ENCODE results near the gene TMCC1.
"Not testable (repeated sequence)": the region's sequence is repeated elsewhere in the genome, so short reads cannot be mapped to it uniquely, and the experiment has no call there.

TMCC1 gene

DNA sequence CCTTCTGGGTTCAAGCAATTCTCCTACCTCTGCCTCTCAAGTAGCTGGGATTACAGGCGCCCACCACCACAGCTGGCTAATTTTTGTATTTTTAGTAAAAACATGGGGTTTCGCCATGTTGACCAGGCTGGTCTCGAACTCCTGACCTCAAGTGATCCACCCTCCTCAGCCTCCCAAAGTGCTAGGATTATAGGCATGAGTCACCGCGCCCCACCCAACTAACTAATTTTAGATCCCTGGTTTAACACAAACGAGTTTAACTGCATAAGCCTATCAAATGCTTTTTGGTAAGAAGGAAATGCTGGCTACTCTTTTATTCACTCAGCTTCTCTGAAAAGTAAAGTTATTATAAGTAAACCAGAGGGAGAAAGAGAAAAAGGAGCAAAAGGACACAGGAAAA is 61.6 kb downstream of the TMCC1 start:
- not testable (repeated sequence) for DNase-seq

- no peak for DNase-seq
These were observed 62.0 kb downstream of the TMCC1 start for GRCh38 chr3:129831503-129831902.

DNA sequence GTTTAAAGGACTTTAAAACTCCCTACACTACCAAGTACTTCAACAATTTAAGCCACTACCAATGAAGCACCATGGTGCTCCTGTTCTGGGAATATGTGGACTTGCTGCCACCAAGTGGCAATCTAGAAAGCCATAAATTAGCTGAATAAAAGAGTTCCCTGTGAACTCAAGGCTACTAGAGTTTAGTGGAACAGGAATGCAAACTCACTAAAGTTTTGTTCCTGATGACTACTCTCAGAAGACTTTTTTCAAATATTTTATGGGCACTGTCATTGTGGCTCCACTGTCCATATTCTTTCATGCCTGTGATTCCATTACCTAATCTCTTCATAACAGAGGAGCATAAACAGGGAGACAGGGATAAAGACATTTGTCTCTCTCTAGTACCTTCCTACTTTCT is 63.9 kb downstream of the TMCC1 start:
- DNase-seq: peak; percentile 78

- DNase-seq: no peak
These were observed 65.7 kb downstream of the TMCC1 start for GRCh38 chr3:129827765-129828164.

GRCh38 chr3:129824926-129825541 is 68.5 kb downstream of the TMCC1 start:
- peak; percentile 73 for DNase-seq

DNA sequence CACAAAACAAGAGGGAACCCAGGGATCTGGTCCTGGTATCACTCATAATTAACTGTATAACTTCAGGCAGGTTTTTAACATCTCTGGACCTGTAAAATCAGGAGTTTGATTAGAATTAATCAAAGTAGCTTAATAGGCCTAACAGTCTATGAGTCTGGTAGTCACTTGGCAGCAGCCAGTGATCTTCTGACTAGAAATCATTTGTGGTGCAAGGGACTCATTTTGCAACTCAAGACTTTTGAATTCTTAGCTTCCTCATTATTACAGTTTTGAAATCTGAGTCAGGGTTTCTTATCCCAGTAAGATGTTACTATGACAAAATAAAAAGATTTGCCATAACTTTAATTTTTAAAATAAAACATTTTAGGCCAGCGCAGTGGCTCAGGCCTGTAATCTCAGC is 70.8 kb downstream of the TMCC1 start:
- DNase-seq: no peak

GRCh38 chr3:129822241-129822640 is 71.3 kb downstream of the TMCC1 start:
- DNase-seq: no peak

DNA sequence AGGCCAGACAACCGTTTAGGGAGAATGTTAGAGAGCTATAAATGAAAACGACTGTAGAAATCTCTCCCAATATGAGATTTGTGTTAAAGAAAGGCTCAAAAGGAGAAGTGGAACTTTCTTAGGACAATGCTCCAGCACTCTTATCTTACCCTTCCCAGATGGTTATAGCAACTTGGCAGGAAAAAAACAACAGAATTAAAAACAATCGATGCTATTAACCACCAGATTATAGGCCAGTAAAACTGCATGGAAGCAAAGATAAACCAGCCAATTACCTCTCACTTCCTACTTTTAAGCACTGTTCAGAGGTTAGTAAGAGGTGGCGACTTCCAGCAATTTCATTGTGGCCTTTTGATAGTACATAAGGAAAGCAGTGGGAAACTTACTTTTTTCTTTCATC is 72.9 kb downstream of the TMCC1 start:
- peak; percentile 92 for DNase-seq

GRCh38 chr3:129812589-129812988 is 80.9 kb downstream of the TMCC1 start:
- DNase-seq: no peak

- DNase-seq: no peak
These were observed 84.2 kb downstream of the TMCC1 start for GRCh38 chr3:129809297-129809696.

GRCh38 chr3:129796146-129796545 is 97.4 kb downstream of the TMCC1 start:
- no peak for DNase-seq

- DNase-seq: no peak
These were observed 98.1 kb downstream of the TMCC1 start for GRCh38 chr3:129795186-129796010.

DNA sequence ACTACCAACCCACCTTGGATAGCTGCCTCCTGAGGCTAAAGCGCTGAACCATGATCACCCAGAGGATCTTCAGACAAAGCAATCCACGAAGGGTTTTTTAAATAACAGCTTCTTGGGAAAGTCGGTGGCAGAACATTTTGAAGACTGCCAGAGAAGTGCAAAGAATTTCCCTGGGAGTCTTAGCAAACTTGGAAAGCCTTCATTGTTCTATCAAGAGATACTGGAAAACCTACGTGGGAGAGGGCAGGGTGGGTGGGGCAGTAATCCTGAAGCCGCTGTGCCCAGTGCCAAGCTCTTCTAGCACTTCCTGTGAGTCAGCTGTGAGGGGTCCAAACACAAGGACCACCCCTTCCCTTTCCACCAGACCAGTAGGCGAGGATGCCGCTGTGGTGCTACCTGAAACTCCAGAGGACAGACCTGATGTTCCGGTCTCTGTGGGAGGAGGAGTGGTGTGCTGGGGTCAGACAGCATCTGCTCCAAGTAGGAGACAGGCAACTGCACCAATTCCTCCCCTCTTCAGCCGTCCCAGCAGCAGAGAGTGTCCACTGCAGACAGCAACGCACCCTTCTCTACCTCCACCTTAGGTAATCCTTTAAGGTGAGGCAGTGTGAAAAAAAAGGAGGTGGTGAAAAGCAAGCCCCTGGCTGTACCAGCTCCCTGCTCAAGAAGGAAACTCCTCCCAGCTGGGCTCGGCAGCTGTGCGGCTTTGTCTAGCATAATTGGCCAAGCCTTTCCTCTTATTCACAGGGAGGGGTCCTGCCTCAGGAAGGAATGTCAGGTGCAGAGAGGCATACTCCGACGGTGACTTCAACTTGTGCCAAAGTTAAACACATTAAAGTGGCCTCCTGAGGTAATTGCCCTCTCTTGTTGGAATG is 99.0 kb downstream of the TMCC1 start:
- DNase-seq: no peak

DNA sequence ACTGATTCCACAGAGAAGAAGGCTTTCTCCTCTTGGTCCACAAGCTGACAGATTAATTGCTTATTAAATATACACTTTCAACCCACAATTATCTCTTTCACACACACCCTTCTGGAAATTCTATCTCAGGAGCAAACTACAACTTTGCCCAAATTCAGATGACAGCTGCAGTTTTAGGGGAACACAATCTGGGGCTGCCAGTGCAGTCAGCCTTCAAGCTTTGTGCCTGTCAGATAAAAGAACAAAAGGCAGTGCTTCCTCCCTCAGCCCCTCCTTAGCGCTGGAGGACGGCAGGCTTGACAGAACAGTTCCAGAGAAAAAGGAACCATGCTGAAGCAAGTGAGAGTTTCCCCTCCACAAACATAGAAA is 99.6 kb downstream of the TMCC1 start:
- peak; percentile 89 for DNase-seq

DNA sequence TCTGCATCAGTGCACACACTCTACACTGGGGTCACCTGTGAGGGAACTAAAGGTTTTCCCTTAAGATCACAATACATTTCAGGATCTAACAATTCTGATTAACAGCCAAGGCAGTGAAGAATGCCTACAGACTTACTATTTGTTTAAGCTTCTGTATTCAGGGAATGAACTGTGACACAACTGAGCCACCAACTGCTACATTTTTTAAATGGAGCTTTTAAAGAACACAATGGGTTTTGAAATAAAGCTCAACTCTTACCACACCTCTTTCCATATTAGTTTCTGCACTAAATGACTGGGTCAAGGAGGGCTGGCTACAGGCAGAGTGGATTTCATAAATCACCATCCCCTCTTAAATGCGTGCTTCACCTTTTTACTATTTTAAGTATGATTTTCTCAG is 100.2 kb downstream of the TMCC1 start:
- DNase-seq: no peak

DNA sequence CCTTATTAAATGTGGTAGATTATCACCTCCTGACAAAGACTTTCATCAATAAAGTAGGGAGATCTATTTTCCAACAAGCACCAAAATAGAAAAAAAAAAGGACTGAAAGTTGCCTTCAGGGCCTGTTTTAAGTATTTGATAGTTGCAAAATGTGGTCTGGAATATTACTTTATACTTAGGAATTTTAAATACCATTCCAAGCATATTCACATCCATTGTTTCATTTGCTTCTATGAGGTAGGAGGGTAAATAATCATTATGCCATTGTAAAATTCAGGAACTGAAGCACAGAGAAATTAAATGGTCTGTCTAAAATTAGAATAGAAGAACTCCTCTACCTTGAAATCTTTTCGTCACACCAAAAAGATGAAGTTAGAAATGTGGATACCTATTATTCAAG is 110.0 kb downstream of the TMCC1 start:
- DNase-seq: no peak

GRCh38 chr3:129778871-129779270 is 114.6 kb downstream of the TMCC1 start:
- no peak for DNase-seq

- DNase-seq: no peak
These were observed 115.7 kb downstream of the TMCC1 start for GRCh38 chr3:129777806-129778205.

DNA sequence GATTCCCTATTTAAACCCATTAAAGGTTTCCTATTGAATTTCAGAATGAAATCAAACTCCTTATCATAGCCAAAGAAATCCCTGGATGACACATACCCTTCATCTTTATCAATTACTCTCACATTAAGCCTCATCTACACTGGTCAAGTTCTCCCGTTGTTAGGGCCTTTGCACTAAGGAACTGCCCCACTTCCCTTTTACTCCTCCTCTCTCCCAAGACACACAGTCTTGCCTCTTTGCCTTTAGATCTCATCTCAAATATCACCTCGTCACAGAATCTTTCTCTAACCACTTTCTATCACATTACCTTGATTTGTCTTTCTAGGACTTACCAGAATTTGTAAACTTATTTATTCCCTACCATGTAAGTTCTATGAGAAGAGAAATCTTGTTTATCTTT is 117.6 kb downstream of the TMCC1 start:
- DNase-seq: no peak

- DNase-seq: peak; percentile 33
These were observed 119.5 kb downstream of the TMCC1 start for GRCh38 chr3:129773691-129774663.

DNA sequence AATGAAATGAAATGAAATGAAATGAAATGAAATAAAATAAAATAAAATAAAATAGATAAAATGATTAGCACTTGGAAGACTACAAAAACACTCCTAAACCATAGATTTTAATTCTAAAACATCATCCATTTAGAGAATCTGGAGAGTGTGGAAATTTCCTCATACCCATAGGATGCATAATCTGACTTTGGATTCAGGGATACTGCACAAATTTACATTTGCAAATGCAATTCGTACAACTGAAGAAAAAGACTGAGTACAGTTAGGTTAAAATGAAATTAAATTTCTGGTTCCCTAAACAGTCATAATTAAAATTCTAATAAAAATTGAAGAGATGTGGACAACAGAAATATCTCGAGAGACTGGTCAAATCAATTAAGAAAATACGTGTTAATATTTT is 122.9 kb downstream of the TMCC1 start:
- DNase-seq: no peak

DNA sequence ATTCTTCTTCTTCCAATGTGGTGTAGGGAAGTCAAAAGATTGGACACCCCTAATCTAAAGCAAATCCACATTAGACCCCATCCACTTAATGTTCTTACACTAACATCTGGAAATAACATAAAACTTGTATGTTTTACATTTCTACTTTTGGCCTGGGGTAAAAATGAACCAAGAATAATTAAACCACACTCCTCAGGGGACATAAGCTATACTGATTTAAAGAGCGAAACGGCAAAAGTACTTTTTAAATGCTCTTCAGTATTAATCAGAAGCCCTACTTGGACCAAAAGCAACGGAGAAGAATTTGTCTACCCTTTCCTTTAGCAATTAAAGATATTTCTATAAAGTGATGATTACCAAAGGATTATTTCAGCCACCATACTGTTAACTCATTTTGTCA is 123.9 kb downstream of the TMCC1 start:
- no peak for DNase-seq

GRCh38 chr3:129768728-129769127 is 124.8 kb downstream of the TMCC1 start:
- DNase-seq: no peak
